Measurements from ENCODE around the gene UNC13A.

Gene UNC13A

DNA sequence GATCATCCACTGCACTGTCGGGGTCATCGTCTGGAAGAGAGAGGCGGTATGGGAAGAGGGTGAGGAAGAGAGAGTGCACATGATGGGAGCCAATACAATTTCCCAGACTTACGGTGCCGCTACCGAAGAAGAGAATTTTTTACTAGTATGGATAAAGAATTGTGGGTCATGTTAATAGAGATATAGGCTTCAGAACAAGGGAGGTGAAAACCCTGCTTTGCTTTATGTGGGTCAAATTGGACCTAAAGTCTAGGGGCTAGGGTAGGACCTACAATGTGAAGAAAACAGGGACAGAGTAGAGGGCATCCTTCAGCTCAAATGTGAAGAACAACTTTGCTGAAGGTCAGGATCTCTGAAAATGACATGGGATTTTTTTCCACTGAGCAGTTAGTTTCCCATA is 29.9 kb downstream of the UNC13A start:
- Mint-ChIP-seq H3K4me1 (no peaks in the 10 kb centered on the region), H3K27me3 (peaks cover 67% of the 10 kb centered on the region), H3K9me3 (peaks cover 7% of the 10 kb centered on the region), H3K27ac (no peak overlapping the region), H3K4me3 (no peak overlapping the region), H3K36me3 (peaks cover 4% of the 10 kb centered on the region)
- ATAC-seq = no peak

GRCh38 chr19:17656970-17657369 is 31.2 kb downstream of the UNC13A start:
- no peaks in the 10 kb centered on the region for H3K4me1 Mint-ChIP-seq
- H3K4me3 Mint-ChIP-seq = no peak overlapping the region
- no peaks in the 10 kb centered on the region for H3K36me3 Mint-ChIP-seq
- ATAC-seq = no peak
- peaks cover 7% of the 10 kb centered on the region for H3K9me3 Mint-ChIP-seq
- peaks cover 68% of the 10 kb centered on the region for H3K27me3 Mint-ChIP-seq
- no peak overlapping the region for H3K27ac Mint-ChIP-seq

GRCh38 chr19:17655751-17656472 is 32.2 kb downstream of the UNC13A start:
- Mint-ChIP-seq H3K27ac (no peak overlapping the region), H3K36me3 (no peaks in the 10 kb centered on the region), H3K4me1 (no peaks in the 10 kb centered on the region), H3K4me3 (no peak overlapping the region), H3K9me3 (peaks cover 7% of the 10 kb centered on the region), H3K27me3 (peaks cover 58% of the 10 kb centered on the region)
- no peak for ATAC-seq

- no peaks in the 10 kb centered on the region for H3K4me1 Mint-ChIP-seq
- no peaks in the 10 kb centered on the region for H3K36me3 Mint-ChIP-seq
- no peak for ATAC-seq
- H3K27ac Mint-ChIP-seq = no peak overlapping the region
- H3K9me3 Mint-ChIP-seq = peaks cover 7% of the 10 kb centered on the region
- no peak overlapping the region for H3K4me3 Mint-ChIP-seq
- peaks cover 58% of the 10 kb centered on the region for H3K27me3 Mint-ChIP-seq
These were observed 33.2 kb downstream of the UNC13A start for GRCh38 chr19:17654993-17655392.

- Mint-ChIP-seq H3K27me3 (peaks cover 68% of the 10 kb centered on the region), H3K4me1 (no peaks in the 10 kb centered on the region), H3K4me3 (no peak overlapping the region), H3K36me3 (no peaks in the 10 kb centered on the region), H3K27ac (no peak overlapping the region), H3K9me3 (peaks cover 4% of the 10 kb centered on the region)
- ATAC-seq = no peak
These were observed 35.5 kb downstream of the UNC13A start for GRCh38 chr19:17652627-17653026.

GRCh38 chr19:17648786-17649185 is 39.4 kb downstream of the UNC13A start:
- Mint-ChIP-seq H3K27ac (no peak overlapping the region), H3K27me3 (peaks cover 58% of the 10 kb centered on the region), H3K36me3 (no peaks in the 10 kb centered on the region), H3K4me1 (no peaks in the 10 kb centered on the region), H3K9me3 (no peaks in the 10 kb centered on the region), H3K4me3 (no peak overlapping the region)
- ATAC-seq = no peak

DNA sequence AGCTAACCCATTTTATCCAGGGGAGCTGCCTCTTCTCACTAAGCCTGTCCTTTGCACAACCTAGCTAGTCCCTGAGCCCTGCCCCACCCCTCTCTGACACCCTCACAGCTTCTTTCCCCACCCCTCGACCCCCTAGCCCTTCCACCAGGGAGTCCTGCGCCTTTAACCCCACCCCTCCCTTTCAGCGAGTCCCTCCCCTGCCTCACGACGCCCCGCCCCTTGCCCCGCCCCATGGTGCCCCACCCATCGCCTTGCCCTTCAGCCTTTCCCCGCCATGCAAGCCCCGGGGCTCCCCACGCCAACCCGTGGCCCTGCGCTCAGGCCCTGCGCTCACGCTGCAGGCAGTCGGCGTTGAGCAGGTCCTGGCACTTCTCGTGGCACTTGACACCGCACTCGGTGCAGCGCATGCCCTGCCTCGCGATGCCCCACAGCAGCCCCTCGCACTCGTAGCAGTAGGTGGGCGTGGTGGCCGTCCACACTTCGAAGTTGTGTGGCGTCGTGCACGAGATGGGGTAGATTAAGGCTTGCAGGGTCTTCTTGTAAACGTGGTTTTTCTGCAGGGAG is 40.0 kb downstream of the UNC13A start:
- Mint-ChIP-seq H3K4me3 (no peak overlapping the region), H3K27ac (no peak overlapping the region), H3K27me3 (peaks cover 63% of the 10 kb centered on the region), H3K36me3 (no peaks in the 10 kb centered on the region), H3K9me3 (no peaks in the 10 kb centered on the region), H3K4me1 (no peaks in the 10 kb centered on the region)
- ATAC-seq = no peak

DNA sequence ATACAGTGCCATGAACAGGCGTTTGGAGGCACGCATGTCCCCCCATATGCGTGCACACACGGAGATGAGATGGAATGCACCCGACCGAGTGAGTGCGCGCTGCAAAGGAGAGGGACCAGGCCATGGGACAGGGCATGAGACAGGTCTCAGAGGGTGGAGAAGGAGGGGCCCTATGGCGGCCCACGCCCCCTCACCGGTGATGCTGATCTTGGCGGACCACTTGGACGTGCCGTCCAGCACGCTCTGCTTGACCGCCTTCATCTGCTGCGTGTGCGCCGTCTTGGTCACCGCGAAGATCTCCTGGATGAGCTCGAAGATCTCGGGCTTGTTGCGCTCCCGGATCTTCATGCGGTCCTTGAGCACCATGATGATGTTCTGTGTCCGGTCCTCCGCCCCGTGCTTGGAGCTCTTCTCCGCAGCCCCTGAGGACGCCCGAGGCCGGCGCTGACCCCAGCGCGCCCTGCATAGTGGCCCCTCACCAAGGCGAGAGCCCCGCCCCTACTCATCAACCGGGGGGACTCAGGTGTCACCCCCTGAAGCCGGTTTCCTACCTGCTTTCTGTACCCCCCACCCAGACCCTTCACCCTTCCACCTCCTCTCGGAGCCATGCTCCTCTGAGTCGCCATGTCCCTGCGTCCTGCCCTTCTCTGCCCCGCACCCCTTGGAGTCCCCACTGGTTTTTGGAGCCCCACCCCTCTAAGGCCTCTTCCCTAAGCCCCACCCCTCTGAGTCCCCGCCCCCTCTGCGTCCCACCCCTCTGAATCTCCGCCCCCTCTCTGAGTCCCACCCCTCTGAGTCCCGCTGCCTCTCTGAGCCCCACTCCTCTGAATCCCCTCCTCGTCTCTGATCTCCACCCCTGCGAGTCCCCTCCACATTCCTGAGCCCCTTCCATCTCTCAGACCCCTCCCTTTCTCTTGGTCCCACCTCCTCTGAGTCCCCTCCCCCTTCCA is 40.8 kb downstream of the UNC13A start:
- Mint-ChIP-seq H3K4me1 (no peaks in the 10 kb centered on the region), H3K27ac (no peak overlapping the region)

DNA sequence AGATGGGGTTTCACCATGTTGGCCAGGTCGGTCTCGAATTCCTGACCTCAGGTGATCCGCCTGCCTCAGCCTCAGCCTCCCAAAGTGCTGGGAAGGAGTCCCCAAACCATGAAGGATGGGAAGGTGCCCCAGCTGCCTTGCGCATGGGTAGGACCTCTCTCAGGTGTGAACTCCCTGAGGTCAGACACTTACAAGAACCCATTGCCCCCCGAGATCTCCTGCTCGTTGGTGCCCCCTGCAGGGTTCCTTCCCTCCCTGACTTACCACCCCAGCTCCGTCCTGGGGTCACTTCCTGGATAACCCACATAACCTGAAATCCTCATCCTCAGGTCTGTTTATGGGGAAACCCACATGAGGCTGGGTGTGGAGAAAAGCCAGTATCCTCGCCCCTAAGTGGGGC is 41.7 kb downstream of the UNC13A start:
- no peak overlapping the region for H3K27ac Mint-ChIP-seq
- H3K27me3 Mint-ChIP-seq = peaks cover 54% of the 10 kb centered on the region
- no peak overlapping the region for H3K4me3 Mint-ChIP-seq
- no peak for ATAC-seq
- no peaks in the 10 kb centered on the region for H3K9me3 Mint-ChIP-seq
- H3K4me1 Mint-ChIP-seq = no peaks in the 10 kb centered on the region
- no peaks in the 10 kb centered on the region for H3K36me3 Mint-ChIP-seq

More for the DNA sequence above, 40.8 kb downstream of the UNC13A start:
- H3K27me3 Mint-ChIP-seq = peaks cover 58% of the 10 kb centered on the region
- no peak for ATAC-seq
- no peaks in the 10 kb centered on the region for H3K36me3 Mint-ChIP-seq
- H3K9me3 Mint-ChIP-seq = no peaks in the 10 kb centered on the region
- no peak overlapping the region for H3K4me3 Mint-ChIP-seq

DNA sequence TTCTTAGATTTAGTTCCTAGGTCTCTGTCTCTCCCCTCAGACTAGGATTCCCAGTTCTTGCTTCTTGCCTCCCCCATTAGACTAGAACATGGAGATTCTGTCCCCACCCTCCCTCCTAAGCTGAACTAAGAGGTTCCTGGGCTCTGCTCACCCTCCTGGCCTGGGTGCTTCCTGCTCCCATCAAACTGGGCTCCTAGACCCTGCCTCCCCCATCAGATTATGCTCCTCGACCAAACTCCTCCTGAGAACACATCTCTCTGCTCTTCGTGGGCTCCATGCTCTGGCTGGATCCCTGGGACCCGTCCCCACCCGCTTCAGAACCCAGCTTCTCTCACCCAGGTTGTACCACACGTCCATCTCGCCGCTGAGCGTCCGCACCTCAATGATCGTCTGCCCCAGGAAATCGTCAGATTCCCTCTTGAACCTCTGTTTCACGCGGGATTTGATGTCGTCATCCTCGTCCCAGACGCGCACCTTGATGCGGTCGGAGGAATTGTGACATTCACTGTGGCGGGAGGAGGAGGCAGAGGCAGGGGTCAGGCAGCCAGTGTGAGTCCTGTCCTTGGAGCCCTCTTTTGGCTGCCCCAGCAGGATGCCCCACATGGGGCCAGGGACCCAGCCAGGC is 42.7 kb downstream of the UNC13A start:
- peaks cover 54% of the 10 kb centered on the region for H3K27me3 Mint-ChIP-seq
- no peaks in the 10 kb centered on the region for H3K36me3 Mint-ChIP-seq
- H3K4me1 Mint-ChIP-seq = no peaks in the 10 kb centered on the region
- no peaks in the 10 kb centered on the region for H3K9me3 Mint-ChIP-seq
- no peak overlapping the region for H3K27ac Mint-ChIP-seq
- no peak for ATAC-seq
- no peak overlapping the region for H3K4me3 Mint-ChIP-seq

GRCh38 chr19:17642656-17643055 is 45.5 kb downstream of the UNC13A start:
- no peaks in the 10 kb centered on the region for H3K9me3 Mint-ChIP-seq
- H3K4me1 Mint-ChIP-seq = no peaks in the 10 kb centered on the region
- H3K27me3 Mint-ChIP-seq = peaks cover 44% of the 10 kb centered on the region
- no peak overlapping the region for H3K27ac Mint-ChIP-seq
- no peak overlapping the region for H3K4me3 Mint-ChIP-seq
- no peak for ATAC-seq
- no peaks in the 10 kb centered on the region for H3K36me3 Mint-ChIP-seq

DNA sequence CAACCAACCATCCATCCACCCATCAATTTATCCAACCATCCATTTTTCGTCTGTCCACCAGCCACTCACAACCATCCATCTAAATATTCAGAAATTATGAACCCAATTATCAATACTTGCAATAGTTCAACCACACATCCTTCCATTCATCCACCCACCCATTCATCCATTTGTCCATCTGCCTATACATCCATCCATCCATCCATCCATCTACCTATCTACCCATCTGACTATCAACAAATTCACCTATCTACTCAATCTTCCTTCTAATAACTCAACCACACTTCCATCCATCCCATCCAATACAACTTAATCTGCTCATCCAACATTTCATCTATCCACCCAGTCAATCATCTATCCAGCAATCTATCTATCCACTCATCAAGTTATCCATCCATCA is 46.3 kb downstream of the UNC13A start:
- no peaks in the 10 kb centered on the region for H3K9me3 Mint-ChIP-seq
- no peak overlapping the region for H3K4me3 Mint-ChIP-seq
- H3K36me3 Mint-ChIP-seq = no peaks in the 10 kb centered on the region
- H3K27ac Mint-ChIP-seq = no peak overlapping the region
- H3K27me3 Mint-ChIP-seq = peaks cover 36% of the 10 kb centered on the region
- H3K4me1 Mint-ChIP-seq = no peaks in the 10 kb centered on the region
- no peak for ATAC-seq

GRCh38 chr19:17641181-17641580 is 47.0 kb downstream of the UNC13A start:
- Mint-ChIP-seq H3K4me1 (no peaks in the 10 kb centered on the region), H3K27me3 (peaks cover 29% of the 10 kb centered on the region)

GRCh38 chr19:17633700-17634099 is 54.5 kb downstream of the UNC13A start:
- H3K9me3 Mint-ChIP-seq = no peaks in the 10 kb centered on the region
- no peak overlapping the region for H3K4me3 Mint-ChIP-seq
- H3K27me3 Mint-ChIP-seq = no peaks in the 10 kb centered on the region
- H3K36me3 Mint-ChIP-seq = no peaks in the 10 kb centered on the region
- no peak for ATAC-seq
- no peaks in the 10 kb centered on the region for H3K4me1 Mint-ChIP-seq
- H3K27ac Mint-ChIP-seq = no peak overlapping the region

More at GRCh38 chr19:17641181-17641580, 47.0 kb downstream of the UNC13A start:
- no peak overlapping the region for H3K4me3 Mint-ChIP-seq
- H3K27ac Mint-ChIP-seq = no peak overlapping the region
- no peaks in the 10 kb centered on the region for H3K36me3 Mint-ChIP-seq
- no peak for ATAC-seq
- no peaks in the 10 kb centered on the region for H3K9me3 Mint-ChIP-seq

- Mint-ChIP-seq H3K4me1 (no peaks in the 10 kb centered on the region), H3K36me3 (no peaks in the 10 kb centered on the region), H3K27me3 (no peaks in the 10 kb centered on the region)
These were observed 55.6 kb downstream of the UNC13A start for GRCh38 chr19:17632577-17632976.

More at GRCh38 chr19:17632577-17632976, 55.6 kb downstream of the UNC13A start:
- no peak overlapping the region for H3K27ac Mint-ChIP-seq
- no peak for ATAC-seq
- H3K9me3 Mint-ChIP-seq = no peaks in the 10 kb centered on the region
- no peak overlapping the region for H3K4me3 Mint-ChIP-seq

Data from stimulated activated memory B cell treated with anti-CD40 and anti-IgM and Interleukin-4, amounts not matched to agents 10 μg/mL and 1 μg/mL and 100 μg/mL, for 72 hours (primary cell).